Neural progenitor cell (in vitro differentiated cells): ENCODE measurements around the gene POTEF. TPM values are rescaled to one million over a fixed set of nuclear protein-coding genes. Genes with fewer than 3 reads are reported as not detected.
"Not testable (repeated sequence)": the region's sequence is repeated elsewhere in the genome, so short reads cannot be mapped to it uniquely, and the experiment has no call there.

Experiments
- DNase-seq: peaks from one replicate; pipeline ENCODE4 v3.0.0-alpha.2; 2016; ENCODE audit warnings: low spot score
- H2AFZ ChIP-seq: fragments of 200-600 bp; sonication (generic); replicated peaks from 2 replicates; pipeline ENCODE4 v1.6.1; 2016; ENCODE audit warnings: antibody characterized with exemption
- H3F3A ChIP-seq: fragments of 200-600 bp; sonication (generic); 2 replicates; pipeline ENCODE4 v1.6.1; 2016; ENCODE audit warnings: antibody characterized with exemption, low read depth
- H3K27ac ChIP-seq: fragments of 200-600 bp; sonication (generic); 2 replicates; pipeline ENCODE4 v1.5.1; 2016; ENCODE audit warnings: mild to moderate bottlenecking
- H3K27me3 ChIP-seq: fragments of 200-600 bp; sonication (generic); 2 replicates; pipeline ENCODE4 v1.6.1; 2016; ENCODE audit warnings: mild to moderate bottlenecking, moderate library complexity
- H3K36me3 ChIP-seq: fragments of 200-600 bp; sonication (generic); 2 replicates; pipeline ENCODE4 v1.5.1; 2016
- H3K4me1 ChIP-seq: fragments of 200-600 bp; sonication (generic); 2 replicates; pipeline ENCODE4 v1.6.1; 2016; ENCODE audit warnings: mixed run types
- H3K4me2 ChIP-seq: fragments of 200-600 bp; sonication (generic); 2 replicates; pipeline ENCODE4 v1.6.1; 2016
- H3K4me3 ChIP-seq: fragments of 200-600 bp; sonication (generic); 2 replicates; pipeline ENCODE4 v1.5.1; 2016
- H3K79me2 ChIP-seq: fragments of 200-600 bp; sonication (generic); 2 replicates; pipeline ENCODE4 v1.6.1; 2016; ENCODE audit warnings: low read depth
- H3K9ac ChIP-seq: fragments of 200-600 bp; sonication (generic); 2 replicates; pipeline ENCODE4 v1.6.1; 2016
- H3K9me3 ChIP-seq: fragments of 200-600 bp; sonication (generic); 2 replicates; pipeline ENCODE4 v1.5.1; 2016; ENCODE audit warnings: low read depth
- H4K20me1 ChIP-seq: fragments of 200-600 bp; sonication (generic); 2 replicates; pipeline ENCODE4 v1.6.1; 2016; ENCODE audit warnings: low read depth
- H3K27ac Mint-ChIP-seq: 3 replicates; pipeline ENCODE4 v1.8.0; 2021; ENCODE audit warnings: mixed read lengths
- H3K27me3 Mint-ChIP-seq: 2 replicates; pipeline ENCODE4 v1.8.0; 2022; ENCODE audit warnings: low read depth, mild to moderate bottlenecking, inconsistent platforms, moderate library complexity, mixed read lengths; ENCODE audit not compliant: insufficient read depth
- H3K36me3 Mint-ChIP-seq: 3 replicates; pipeline ENCODE4 v1.8.0; 2021; ENCODE audit warnings: mixed read lengths
- H3K4me1 Mint-ChIP-seq: 3 replicates; pipeline ENCODE4 v1.8.0; 2021; ENCODE audit warnings: mixed read lengths
- H3K4me3 Mint-ChIP-seq: 3 replicates; pipeline ENCODE4 v1.8.0; 2021; ENCODE audit warnings: mild to moderate bottlenecking, moderate library complexity, mixed read lengths
- H3K9me3 Mint-ChIP-seq: 3 replicates; pipeline ENCODE4 v1.8.0; 2020; ENCODE audit warnings: mixed read lengths
- EZH2 ChIP-seq: fragments of 200-600 bp; sonication (generic); IDR thresholded peaks from 2 replicates; pipeline ENCODE4 v1.6.1; 2017; ENCODE audit warnings: antibody characterized with exemption, mild to moderate bottlenecking, moderate library complexity
- EZH2phosphoT487 ChIP-seq: fragments of 200-600 bp; sonication (generic); IDR thresholded peaks from 2 replicates; pipeline ENCODE4 v1.6.1; 2017; ENCODE audit warnings: antibody characterized with exemption
- total RNA-seq: library from RNA; depleted of rRNA; stranded (reverse); fragments of >200 nt; gene quantifications from 2 replicates; pipeline ENCODE4 v1.2.3, GENCODE V29; 2015; ENCODE audit warnings: low replicate concordance
- TF ChIP-seq, protein P1 (sequence below): fragments of 200-600 bp; sonication (generic); IDR thresholded peaks from 2 replicates; pipeline ENCODE4 v1.5.1; 2017; ENCODE audit warnings: antibody characterized with exemption, mild to moderate bottlenecking

Gene POTEF
- total RNA-seq, 1 donor from 2014 or later = 15.1 TPM

DNA sequence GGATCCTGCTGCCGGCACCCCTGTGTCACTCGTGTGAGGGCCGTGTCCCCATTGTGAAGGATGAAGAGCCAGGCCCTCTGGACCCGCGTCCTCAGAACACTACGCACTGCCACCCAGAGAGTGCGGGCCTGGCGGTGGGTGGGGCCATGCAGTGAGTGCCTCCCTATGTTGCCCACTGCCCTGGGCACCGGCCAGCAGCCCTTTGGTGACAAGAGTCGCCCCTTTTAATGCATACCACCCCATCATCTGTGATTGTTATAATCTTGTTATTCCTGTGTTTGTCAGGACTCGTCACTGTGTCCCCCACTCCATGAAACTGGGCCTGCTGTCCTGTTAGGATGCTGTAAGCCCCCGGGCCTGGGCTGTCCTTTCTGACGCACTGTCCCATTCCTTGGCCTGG, 9.3 kb upstream of the POTEF start:
- not testable (repeated sequence) for H3K4me2 ChIP-seq, H3K27ac Mint-ChIP-seq, H3K27me3 Mint-ChIP-seq, H3K27me3 ChIP-seq, H3K9me3 ChIP-seq, H3F3A ChIP-seq, H3K36me3 Mint-ChIP-seq, H3K9me3 Mint-ChIP-seq, DNase-seq, H3K36me3 ChIP-seq, H3K4me3 Mint-ChIP-seq, H3K9ac ChIP-seq, H3K4me3 ChIP-seq, H3K27ac ChIP-seq, H3K4me1 ChIP-seq, H2AFZ ChIP-seq, H3K4me1 Mint-ChIP-seq
- H4K20me1 ChIP-seq = peaks cover 29% of the 10 kb centered on the region
- peaks cover 32% of the 10 kb centered on the region for H3K79me2 ChIP-seq

DNA sequence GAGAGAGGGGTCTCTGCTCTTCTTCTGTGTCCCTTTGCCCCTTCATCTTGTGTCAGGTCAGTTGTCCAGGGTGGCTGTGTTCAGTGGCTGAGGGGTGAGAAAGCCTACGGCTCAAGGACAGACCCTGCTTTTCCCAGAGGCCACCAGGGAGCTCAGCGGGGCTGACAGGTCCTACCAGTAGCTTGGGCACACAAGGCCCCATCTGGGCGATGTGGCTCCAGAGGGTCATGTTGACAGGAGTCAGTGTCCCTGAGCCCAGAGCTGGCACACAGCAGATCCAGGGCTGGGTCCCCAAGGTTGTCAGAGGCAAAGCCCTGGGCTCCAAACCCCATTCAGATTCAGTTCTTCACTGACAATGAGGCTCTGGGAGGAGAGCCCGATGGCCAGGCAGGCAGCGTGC, 8.1 kb upstream of the POTEF start:
- peaks cover 25% of the 10 kb centered on the region for H4K20me1 ChIP-seq
- H3K27me3 ChIP-seq, H3K4me3 ChIP-seq, H3K9me3 Mint-ChIP-seq, H3K27me3 Mint-ChIP-seq, DNase-seq, H3K4me1 Mint-ChIP-seq, H3F3A ChIP-seq, H3K9me3 ChIP-seq, H3K4me3 Mint-ChIP-seq, H3K27ac ChIP-seq, H3K36me3 Mint-ChIP-seq, H3K4me1 ChIP-seq, H3K9ac ChIP-seq, H3K27ac Mint-ChIP-seq, H3K36me3 ChIP-seq, H3K4me2 ChIP-seq, H2AFZ ChIP-seq: not testable (repeated sequence)
- H3K79me2 ChIP-seq = peaks cover 44% of the 10 kb centered on the region

DNA sequence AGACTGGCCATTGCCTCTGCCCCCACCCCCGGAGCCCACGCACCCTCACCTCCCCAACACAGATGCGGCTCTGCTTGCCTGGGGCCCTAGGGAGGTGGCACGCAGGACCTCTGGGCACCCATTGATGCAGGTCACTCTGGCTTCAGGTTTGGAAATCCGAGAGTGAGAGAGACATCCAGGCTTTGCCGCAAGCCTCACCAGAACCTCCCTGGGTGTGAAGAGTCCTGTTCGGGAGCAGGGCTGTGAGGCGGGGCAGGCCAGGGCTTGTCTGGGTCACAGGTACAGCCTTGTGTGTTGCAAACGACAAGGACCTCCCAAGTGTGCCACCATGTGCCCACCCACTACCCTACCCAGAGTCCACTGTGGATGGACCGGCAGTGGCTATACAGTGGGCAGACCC, 7.5 kb upstream of the POTEF start:
- DNase-seq, H3K4me1 Mint-ChIP-seq: not testable (repeated sequence)

DNA sequence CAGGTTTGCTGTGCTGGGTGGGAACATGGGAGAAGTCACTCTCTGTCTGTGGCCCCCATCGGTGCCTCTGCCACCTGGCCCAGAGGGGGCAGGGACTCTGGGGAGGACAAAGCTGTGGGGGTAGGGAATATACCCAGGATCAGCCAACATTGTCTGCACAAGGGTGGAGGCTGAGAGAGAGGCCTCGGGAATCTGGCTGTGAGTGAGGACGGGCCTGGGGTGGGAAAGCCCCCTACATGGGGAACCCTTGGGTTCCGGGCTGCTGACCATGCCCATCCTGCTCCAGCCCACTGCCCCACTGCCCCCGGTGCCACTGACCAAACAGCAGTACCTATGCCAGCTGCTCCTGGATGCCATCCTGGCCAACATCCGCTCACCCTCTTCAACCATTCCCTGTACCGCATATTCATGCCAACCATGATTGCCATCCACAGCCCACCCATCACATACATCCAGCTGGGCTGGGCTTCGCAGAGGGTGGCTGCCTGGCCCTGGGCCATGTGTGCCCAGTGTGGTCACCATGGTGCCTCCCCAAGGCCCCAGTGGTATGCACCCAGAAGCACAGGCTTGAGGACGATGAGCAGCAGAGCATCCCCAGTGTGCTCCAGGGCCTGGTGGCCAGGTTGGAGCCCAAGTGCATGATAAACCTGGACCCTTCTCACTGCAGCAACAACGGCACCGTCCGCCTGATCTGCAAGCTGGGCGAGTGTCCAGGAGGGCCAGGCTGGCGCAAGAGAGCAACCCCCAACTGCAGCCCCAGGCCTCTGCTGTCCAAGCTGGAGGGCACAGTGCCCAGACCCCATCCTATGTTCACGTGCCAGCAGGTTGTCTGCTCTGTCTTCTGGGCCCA, 6.9 kb upstream of the POTEF start:
- Histone ChIP-seq H3K4me3 (no peak overlapping the region), H3K27ac (no peak overlapping the region), H3K27me3 (no peaks in the 10 kb centered on the region), H3K79me2 (peaks cover 53% of the 10 kb centered on the region), H3F3A (no peaks in the 10 kb centered on the region), H2AFZ (no peak overlapping the region), H3K4me1 (peaks cover 11% of the 10 kb centered on the region), H3K9ac (no peak overlapping the region), H4K20me1 (peaks cover 28% of the 10 kb centered on the region), H3K4me2 (no peak overlapping the region), H3K36me3 (no peaks in the 10 kb centered on the region), H3K9me3 (no peaks in the 10 kb centered on the region)
- H3K4me1 Mint-ChIP-seq = no peaks in the 10 kb centered on the region
- H3K4me3 Mint-ChIP-seq = no peak overlapping the region
- TF ChIP-seq, protein P1, sequence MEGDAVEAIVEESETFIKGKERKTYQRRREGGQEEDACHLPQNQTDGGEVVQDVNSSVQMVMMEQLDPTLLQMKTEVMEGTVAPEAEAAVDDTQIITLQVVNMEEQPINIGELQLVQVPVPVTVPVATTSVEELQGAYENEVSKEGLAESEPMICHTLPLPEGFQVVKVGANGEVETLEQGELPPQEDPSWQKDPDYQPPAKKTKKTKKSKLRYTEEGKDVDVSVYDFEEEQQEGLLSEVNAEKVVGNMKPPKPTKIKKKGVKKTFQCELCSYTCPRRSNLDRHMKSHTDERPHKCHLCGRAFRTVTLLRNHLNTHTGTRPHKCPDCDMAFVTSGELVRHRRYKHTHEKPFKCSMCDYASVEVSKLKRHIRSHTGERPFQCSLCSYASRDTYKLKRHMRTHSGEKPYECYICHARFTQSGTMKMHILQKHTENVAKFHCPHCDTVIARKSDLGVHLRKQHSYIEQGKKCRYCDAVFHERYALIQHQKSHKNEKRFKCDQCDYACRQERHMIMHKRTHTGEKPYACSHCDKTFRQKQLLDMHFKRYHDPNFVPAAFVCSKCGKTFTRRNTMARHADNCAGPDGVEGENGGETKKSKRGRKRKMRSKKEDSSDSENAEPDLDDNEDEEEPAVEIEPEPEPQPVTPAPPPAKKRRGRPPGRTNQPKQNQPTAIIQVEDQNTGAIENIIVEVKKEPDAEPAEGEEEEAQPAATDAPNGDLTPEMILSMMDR = no peak
- TF ChIP-seq EZH2phosphoT487 (no peak), EZH2 (no peak)
- H3K27ac Mint-ChIP-seq = no peak overlapping the region
- no peak for DNase-seq
- no peaks in the 10 kb centered on the region for H3K36me3 Mint-ChIP-seq
- no peaks in the 10 kb centered on the region for H3K9me3 Mint-ChIP-seq
- no peaks in the 10 kb centered on the region for H3K27me3 Mint-ChIP-seq

More for the DNA sequence above, 7.5 kb upstream of the POTEF start:
- not testable (repeated sequence) for H3K27me3 Mint-ChIP-seq, H2AFZ ChIP-seq, H3K27ac ChIP-seq, H3K9me3 Mint-ChIP-seq, H3F3A ChIP-seq, H3K27ac Mint-ChIP-seq, H3K36me3 Mint-ChIP-seq, H3K36me3 ChIP-seq, H3K4me3 Mint-ChIP-seq, H3K27me3 ChIP-seq, H3K9me3 ChIP-seq, H3K4me2 ChIP-seq, H3K4me3 ChIP-seq, H3K9ac ChIP-seq
- Histone ChIP-seq H3K4me1 (peaks cover 11% of the 10 kb centered on the region), H4K20me1 (peaks cover 28% of the 10 kb centered on the region), H3K79me2 (peaks cover 49% of the 10 kb centered on the region)

DNA sequence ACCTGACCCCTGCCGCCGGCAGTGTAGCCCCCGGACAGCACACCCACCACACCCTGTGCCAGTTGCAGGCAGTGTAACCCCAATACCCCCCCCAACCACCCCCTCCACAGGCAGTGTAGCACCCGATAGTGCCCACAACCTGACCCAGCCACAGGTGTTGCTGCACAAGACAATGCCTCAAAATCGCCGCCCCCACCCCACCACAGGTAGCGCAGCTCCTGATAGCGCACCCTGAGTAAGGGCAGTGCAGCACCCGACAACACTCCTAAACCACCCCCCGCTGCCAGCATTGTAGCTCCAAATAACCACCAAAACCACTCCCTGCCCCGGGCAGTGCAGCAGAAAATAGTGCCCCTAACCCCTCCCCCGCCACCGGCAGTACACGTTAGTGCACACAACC, 558 bp downstream of the POTEF start:
- Histone ChIP-seq H3K4me2 (peak overlapping the region; percentile 66), H3K79me2 (peaks cover 31% of the 10 kb centered on the region), H3K4me1 (peaks cover 11% of the 10 kb centered on the region), H3K4me3 (peak overlapping the region; percentile 54)
- not testable (repeated sequence) for H3K9ac ChIP-seq, DNase-seq, H3K4me1 Mint-ChIP-seq, H4K20me1 ChIP-seq, H3F3A ChIP-seq, H2AFZ ChIP-seq, H3K27ac Mint-ChIP-seq, H3K27me3 ChIP-seq, H3K36me3 Mint-ChIP-seq, H3K27me3 Mint-ChIP-seq, H3K9me3 ChIP-seq, H3K36me3 ChIP-seq, H3K9me3 Mint-ChIP-seq, H3K27ac ChIP-seq
- H3K4me3 Mint-ChIP-seq = peak overlapping the region; percentile 41

DNA sequence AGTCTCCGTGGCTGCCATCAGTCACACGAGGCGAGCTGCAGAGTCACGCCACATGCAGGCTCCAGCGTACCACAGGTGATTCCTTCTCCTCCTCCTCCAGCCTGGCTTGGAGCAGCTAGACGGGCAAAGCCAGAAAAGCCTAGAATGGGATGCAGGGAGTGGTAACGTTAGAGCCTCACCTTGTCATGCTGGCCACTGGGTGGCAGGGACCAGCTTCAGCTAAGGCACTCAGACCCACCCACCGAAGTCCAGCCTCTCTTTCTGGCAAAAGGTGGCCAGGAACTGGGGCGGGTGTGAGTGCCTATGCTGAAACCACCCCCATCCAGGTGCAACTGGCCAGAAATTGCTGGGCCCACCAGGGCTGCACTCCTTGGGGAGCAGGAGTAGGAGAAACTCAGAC, 1.3 kb downstream of the POTEF start:
- H3K4me1 Mint-ChIP-seq, H3K9me3 ChIP-seq, H4K20me1 ChIP-seq, H3K27ac Mint-ChIP-seq, DNase-seq, H2AFZ ChIP-seq, H3K27me3 Mint-ChIP-seq, H3K27ac ChIP-seq, H3K4me3 Mint-ChIP-seq, H3K36me3 Mint-ChIP-seq, H3F3A ChIP-seq, H3K9ac ChIP-seq, H3K27me3 ChIP-seq, H3K36me3 ChIP-seq, H3K4me1 ChIP-seq, H3K9me3 Mint-ChIP-seq: not testable (repeated sequence)
- peaks cover 23% of the 10 kb centered on the region for H3K79me2 ChIP-seq
- H3K4me2 ChIP-seq = peak overlapping the region; percentile 66
- peak overlapping the region; percentile 54 for H3K4me3 ChIP-seq

DNA sequence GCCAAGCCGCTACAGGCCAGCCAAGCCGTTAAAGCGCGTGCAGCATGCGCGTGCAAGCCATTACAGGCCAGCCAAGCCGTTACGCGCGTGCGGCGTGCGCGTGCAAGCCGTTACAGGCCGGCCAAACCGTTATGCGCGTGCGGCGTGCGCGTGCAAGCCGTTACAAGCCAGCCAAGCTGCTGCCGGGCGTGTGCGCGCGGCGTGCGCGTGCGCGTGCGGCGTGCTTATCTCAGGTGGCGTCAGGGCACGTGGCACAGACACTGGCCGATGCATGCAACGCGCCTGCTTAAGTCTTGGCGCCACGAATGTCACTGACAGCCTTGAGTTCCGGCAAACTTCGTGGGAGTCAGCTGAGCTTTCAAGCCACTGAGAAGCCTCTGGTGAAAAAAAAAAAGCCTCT, 8.1 kb downstream of the POTEF start:
- H3K79me2 ChIP-seq, H3K36me3 Mint-ChIP-seq, H3F3A ChIP-seq, DNase-seq, H3K4me2 ChIP-seq, H3K4me1 ChIP-seq, H3K4me1 Mint-ChIP-seq, H3K27ac ChIP-seq, H3K36me3 ChIP-seq, H4K20me1 ChIP-seq, H3K4me3 ChIP-seq, H3K27ac Mint-ChIP-seq, H3K27me3 Mint-ChIP-seq, H3K4me3 Mint-ChIP-seq, H3K9me3 ChIP-seq, H2AFZ ChIP-seq, H3K27me3 ChIP-seq, H3K9me3 Mint-ChIP-seq, H3K9ac ChIP-seq: not testable (repeated sequence)
